ENCODE data around the gene HDAC11.

DNA sequence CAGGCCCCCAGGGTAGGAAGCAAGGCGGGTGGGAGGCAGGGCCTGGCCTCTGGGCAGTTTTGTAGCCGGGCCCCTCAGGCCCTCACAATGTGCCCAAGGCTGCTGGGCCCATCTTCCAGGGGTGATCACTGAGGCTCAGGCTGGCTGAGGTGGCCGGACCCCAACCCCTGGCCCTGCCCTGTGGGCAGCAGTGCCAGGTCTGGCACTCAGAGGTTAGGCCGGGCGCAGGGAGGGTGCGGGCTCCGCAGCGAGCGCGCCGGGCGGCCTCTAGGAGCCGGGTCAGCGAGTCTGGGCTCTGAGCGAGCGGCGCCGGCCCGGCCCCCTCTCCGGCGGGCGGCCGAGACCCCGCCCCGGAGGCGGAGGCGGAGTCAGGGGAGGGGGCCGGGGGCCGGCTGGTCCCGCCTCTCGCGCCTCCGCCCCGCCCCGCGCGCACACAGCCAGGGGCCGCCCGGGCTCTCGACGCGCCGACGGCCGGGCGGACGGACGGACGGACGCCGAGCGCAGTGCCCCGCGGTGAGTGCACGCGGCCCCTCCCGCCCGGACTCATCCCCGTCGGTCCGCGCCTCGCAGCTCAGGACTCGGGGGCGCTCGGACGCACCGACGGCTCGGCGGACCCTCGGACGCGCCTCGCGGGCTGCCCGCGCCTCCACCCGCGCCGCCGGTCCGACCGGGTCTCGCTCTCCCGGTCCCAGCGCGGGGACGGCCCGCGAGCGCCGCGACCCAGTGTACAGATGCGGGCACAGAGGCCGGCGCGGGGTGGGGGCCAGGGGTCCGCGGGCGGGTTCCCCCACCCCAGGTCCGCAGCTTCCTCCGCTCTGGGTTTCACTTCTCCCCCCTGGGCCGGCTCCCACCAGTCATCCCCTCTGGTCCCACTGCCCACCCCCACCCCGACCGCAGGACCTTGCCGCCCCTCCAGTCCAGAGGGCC, 68.9 kb downstream of the HDAC11 start, which contains the start of gene FBLN2:
- TF ChIP-seq, protein P1, sequence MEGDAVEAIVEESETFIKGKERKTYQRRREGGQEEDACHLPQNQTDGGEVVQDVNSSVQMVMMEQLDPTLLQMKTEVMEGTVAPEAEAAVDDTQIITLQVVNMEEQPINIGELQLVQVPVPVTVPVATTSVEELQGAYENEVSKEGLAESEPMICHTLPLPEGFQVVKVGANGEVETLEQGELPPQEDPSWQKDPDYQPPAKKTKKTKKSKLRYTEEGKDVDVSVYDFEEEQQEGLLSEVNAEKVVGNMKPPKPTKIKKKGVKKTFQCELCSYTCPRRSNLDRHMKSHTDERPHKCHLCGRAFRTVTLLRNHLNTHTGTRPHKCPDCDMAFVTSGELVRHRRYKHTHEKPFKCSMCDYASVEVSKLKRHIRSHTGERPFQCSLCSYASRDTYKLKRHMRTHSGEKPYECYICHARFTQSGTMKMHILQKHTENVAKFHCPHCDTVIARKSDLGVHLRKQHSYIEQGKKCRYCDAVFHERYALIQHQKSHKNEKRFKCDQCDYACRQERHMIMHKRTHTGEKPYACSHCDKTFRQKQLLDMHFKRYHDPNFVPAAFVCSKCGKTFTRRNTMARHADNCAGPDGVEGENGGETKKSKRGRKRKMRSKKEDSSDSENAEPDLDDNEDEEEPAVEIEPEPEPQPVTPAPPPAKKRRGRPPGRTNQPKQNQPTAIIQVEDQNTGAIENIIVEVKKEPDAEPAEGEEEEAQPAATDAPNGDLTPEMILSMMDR (IDR thresholded peaks at IDR 0.05; ENCODE audit: insufficient read depth, low read length) = no peak
- no peak for TF ChIP-seq GABPA (IDR thresholded peaks at IDR 0.05; ENCODE audit: low read depth)
- no peak for TF ChIP-seq POLR2AphosphoS5 (IDR thresholded peaks at IDR 0.05; ENCODE audit: low read depth)

All from HL-60 (cell line).